HG03196 (cell line): ENCODE measurements around the gene SHCBP1.
"Not testable (repeated sequence)": the region's sequence is repeated elsewhere in the genome, so short reads cannot be mapped to it uniquely, and the experiment has no call there.

ENCODE experiments used
- ATAC-seq: cut with Tn5 transposase; IDR thresholded peaks from one replicate; pipeline ENCODE4 v1.9.1; 2021; ENCODE audit not compliant: unreplicated experiment

The SHCBP1 gene

GRCh38 chr16:46614006-46614405, 7.2 kb downstream of the SHCBP1 start:
- ATAC-seq, result no peak

- ATAC-seq, result no peak
Measured at GRCh38 chr16:46613352-46613751, 7.8 kb downstream of the SHCBP1 start.

- peak; percentile 60 for ATAC-seq
Measured at GRCh38 chr16:46612121-46612520, 9.1 kb downstream of the SHCBP1 start.

- ATAC-seq, result no peak
Measured at GRCh38 chr16:46607529-46607928, 13.7 kb downstream of the SHCBP1 start.

GRCh38 chr16:46606231-46606630, 14.9 kb downstream of the SHCBP1 start:
- no peak for ATAC-seq

- no peak for ATAC-seq
Measured at GRCh38 chr16:46591257-46591656, 29.9 kb downstream of the SHCBP1 start.

- ATAC-seq, result no peak
Measured at GRCh38 chr16:46586011-46586577, 35.1 kb downstream of the SHCBP1 start.

- no peak for ATAC-seq
Measured at GRCh38 chr16:46583036-46583435, 38.1 kb downstream of the SHCBP1 start.

- ATAC-seq, result no peak
Measured at GRCh38 chr16:46582313-46582712, 38.9 kb downstream of the SHCBP1 start.

GRCh38 chr16:46577988-46578579, 43.1 kb downstream of the SHCBP1 start:
- no peak for ATAC-seq

- ATAC-seq, result no peak
Measured at GRCh38 chr16:46573834-46574159, 47.4 kb downstream of the SHCBP1 start.

GRCh38 chr16:46573008-46573833, 48.0 kb downstream of the SHCBP1 start:
- no peak for ATAC-seq

GRCh38 chr16:46569231-46569735, 51.9 kb downstream of the SHCBP1 start:
- no peak for ATAC-seq

GRCh38 chr16:46568472-46569230, 52.5 kb downstream of the SHCBP1 start:
- no peak for ATAC-seq

- ATAC-seq, result no peak
Measured at GRCh38 chr16:46562979-46563378, 58.2 kb downstream of the SHCBP1 start.

GRCh38 chr16:46558018-46558417, 63.2 kb downstream of the SHCBP1 start:
- no peak for ATAC-seq

- no peak for ATAC-seq
Measured at GRCh38 chr16:46555951-46556350, 65.2 kb downstream of the SHCBP1 start.

GRCh38 chr16:46554435-46554834, 66.7 kb downstream of the SHCBP1 start:
- not testable (repeated sequence) for ATAC-seq

GRCh38 chr16:46549477-46549876, 71.7 kb downstream of the SHCBP1 start:
- ATAC-seq, result no peak
